ENCODE measurements around the gene COBL.

The COBL gene

GRCh38 chr7:51046103-51046466 is 270.5 kb downstream of the COBL start:
- no peak for DNase-seq (ENCODE audit: low read depth)

GRCh38 chr7:51045319-51046102 is 271.1 kb downstream of the COBL start:
- no peak for DNase-seq (ENCODE audit: low read depth)

- DNase-seq (ENCODE audit: low read depth) = no peak
Measured at GRCh38 chr7:51043461-51043860, 273.1 kb downstream of the COBL start.

- DNase-seq (ENCODE audit: low read depth) = no peak
Measured at GRCh38 chr7:51040787-51041186, 275.8 kb downstream of the COBL start.

- no peak for DNase-seq (ENCODE audit: low read depth)
Measured at GRCh38 chr7:51038573-51038972, 278.0 kb downstream of the COBL start.

GRCh38 chr7:51035716-51036115 is 280.9 kb downstream of the COBL start:
- DNase-seq (ENCODE audit: low read depth) = no peak

- no peak for DNase-seq (ENCODE audit: low read depth)
Measured at GRCh38 chr7:51034521-51035264, 281.9 kb downstream of the COBL start.

GRCh38 chr7:51033727-51034520 is 282.7 kb downstream of the COBL start:
- DNase-seq (ENCODE audit: low read depth) = no peak

GRCh38 chr7:51031791-51032515 is 284.7 kb downstream of the COBL start:
- DNase-seq (ENCODE audit: low read depth) = no peak

- no peak for DNase-seq (ENCODE audit: low read depth)
Measured at GRCh38 chr7:51031216-51031615, 285.4 kb downstream of the COBL start.

GRCh38 chr7:51029701-51030191 is 286.9 kb downstream of the COBL start:
- no peak for DNase-seq (ENCODE audit: low read depth)

- DNase-seq (ENCODE audit: low read depth) = no peak
Measured at GRCh38 chr7:51029131-51029530, 287.5 kb downstream of the COBL start.

GRCh38 chr7:51027935-51028830 is 288.4 kb downstream of the COBL start:
- no peak for DNase-seq (ENCODE audit: low read depth)

- no peak for DNase-seq (ENCODE audit: low read depth)
Measured at GRCh38 chr7:51027106-51027934, 289.3 kb downstream of the COBL start.

- no peak for DNase-seq (ENCODE audit: low read depth)
Measured at GRCh38 chr7:51026341-51026740, 290.3 kb downstream of the COBL start.

- DNase-seq (ENCODE audit: low read depth) = no peak
Measured at GRCh38 chr7:51025668-51026067, 290.9 kb downstream of the COBL start.

GRCh38 chr7:51024867-51025266 is 291.7 kb downstream of the COBL start:
- DNase-seq (ENCODE audit: low read depth) = no peak

- no peak for DNase-seq (ENCODE audit: low read depth)
Measured at GRCh38 chr7:51023547-51023946, 293.1 kb downstream of the COBL start.

- DNase-seq (ENCODE audit: low read depth) = no peak
Measured at GRCh38 chr7:51022821-51023220, 293.8 kb downstream of the COBL start.
